Measurements from ENCODE around the gene PELI1. TPM values are rescaled to one million over a fixed set of nuclear protein-coding genes. Genes with fewer than 3 reads are reported as not detected.
"Not testable (repeated sequence)": the region's sequence is repeated elsewhere in the genome, so short reads cannot be mapped to it uniquely, and the experiment has no call there.

PELI1 gene
- total RNA-seq, 1 donor from 2014 or later, result 24.0 TPM

DNA sequence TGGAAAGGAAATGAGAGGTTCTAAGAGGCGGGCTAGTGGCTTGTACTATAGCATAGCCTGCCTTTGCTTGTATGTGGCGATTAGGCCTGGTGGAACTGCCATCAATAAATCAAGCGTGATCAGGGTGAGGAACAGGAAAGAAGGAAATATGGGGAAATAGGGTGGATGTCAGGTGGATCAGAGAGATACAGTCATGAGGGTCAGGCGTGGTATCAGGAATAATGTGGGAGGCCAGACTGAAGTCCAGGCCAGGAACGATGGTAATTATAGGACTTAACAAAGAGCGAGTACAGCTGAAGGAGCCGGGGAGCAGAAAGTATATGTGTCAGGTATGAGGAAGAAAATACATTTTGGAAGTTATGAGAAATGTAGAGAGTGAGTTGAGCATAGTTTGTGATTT, 67.4 kb downstream of the PELI1 start:
- H3K9me3 ChIP-seq (ENCODE audit: control insufficient read depth in 3 of 3, low read length in 3 of 3); H3K4me3 ChIP-seq (ENCODE audit: low read length in 3 of 3); H3K36me3 ChIP-seq (ENCODE audit: control insufficient read depth in 3 of 3, insufficient read depth in 3 of 3, low read length in 3 of 3); H3K27me3 ChIP-seq (ENCODE audit: control insufficient read depth in 3 of 3, insufficient read depth in 3 of 3, low read length in 3 of 3); H3K9ac ChIP-seq (ENCODE audit: low read depth in 1 of 3, low read length in 3 of 3); H3K27ac ChIP-seq (ENCODE audit: low read depth, low read length); H3K4me1 ChIP-seq (ENCODE audit: control insufficient read depth in 3 of 3, insufficient read depth in 3 of 3, low read length in 3 of 3): not testable (repeated sequence)

DNA sequence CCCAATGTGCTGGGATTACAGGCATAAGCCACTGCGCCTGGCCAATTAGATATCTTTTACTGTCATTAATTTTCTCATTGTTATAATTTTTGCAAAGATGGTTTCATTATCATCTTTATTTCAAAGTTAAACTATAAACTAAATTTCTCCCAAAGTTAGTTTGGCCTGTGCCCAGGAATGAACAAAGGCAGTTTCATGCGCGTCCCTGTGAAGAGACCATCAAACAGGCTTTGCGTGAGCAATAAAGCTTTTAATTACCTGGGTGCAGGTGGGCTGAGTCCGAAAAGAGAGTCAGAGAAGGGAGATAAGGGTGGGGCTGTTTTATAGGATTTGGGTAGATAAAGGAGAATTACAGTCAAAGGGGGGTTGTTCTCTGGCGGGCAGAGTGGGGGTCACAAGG, 69.6 kb downstream of the PELI1 start:
- H3K4me3 ChIP-seq (ENCODE audit: low read length in 3 of 3); H3K4me1 ChIP-seq (ENCODE audit: control insufficient read depth in 3 of 3, insufficient read depth in 3 of 3, low read length in 3 of 3); H3K27ac ChIP-seq (ENCODE audit: low read depth, low read length); H3K36me3 ChIP-seq (ENCODE audit: control insufficient read depth in 3 of 3, insufficient read depth in 3 of 3, low read length in 3 of 3); H3K27me3 ChIP-seq (ENCODE audit: control insufficient read depth in 3 of 3, insufficient read depth in 3 of 3, low read length in 3 of 3); H3K9ac ChIP-seq (ENCODE audit: low read depth in 1 of 3, low read length in 3 of 3); H3K9me3 ChIP-seq (ENCODE audit: control insufficient read depth in 3 of 3, low read length in 3 of 3): not testable (repeated sequence)

- Histone ChIP-seq H3K9ac (ENCODE audit: low read depth in 1 of 3, low read length in 3 of 3) (no peak overlapping the region), H3K4me1 (ENCODE audit: control insufficient read depth in 3 of 3, insufficient read depth in 3 of 3, low read length in 3 of 3) (peaks cover 0 to 5% (median 2%) of the 10 kb centered on the region in 3 donors), H3K9me3 (ENCODE audit: control insufficient read depth in 3 of 3, low read length in 3 of 3) (no peaks in the 10 kb centered on the region), H3K27ac (ENCODE audit: low read depth, low read length) (no peak overlapping the region), H3K27me3 (ENCODE audit: control insufficient read depth in 3 of 3, insufficient read depth in 3 of 3, low read length in 3 of 3) (no peaks in the 10 kb centered on the region), H3K36me3 (ENCODE audit: control insufficient read depth in 3 of 3, insufficient read depth in 3 of 3, low read length in 3 of 3) (no peaks in the 10 kb centered on the region), H3K4me3 (ENCODE audit: low read length in 3 of 3) (no peak overlapping the region)
Measured at GRCh38 chr2:64067326-64067725, 76.9 kb downstream of the PELI1 start.

DNA sequence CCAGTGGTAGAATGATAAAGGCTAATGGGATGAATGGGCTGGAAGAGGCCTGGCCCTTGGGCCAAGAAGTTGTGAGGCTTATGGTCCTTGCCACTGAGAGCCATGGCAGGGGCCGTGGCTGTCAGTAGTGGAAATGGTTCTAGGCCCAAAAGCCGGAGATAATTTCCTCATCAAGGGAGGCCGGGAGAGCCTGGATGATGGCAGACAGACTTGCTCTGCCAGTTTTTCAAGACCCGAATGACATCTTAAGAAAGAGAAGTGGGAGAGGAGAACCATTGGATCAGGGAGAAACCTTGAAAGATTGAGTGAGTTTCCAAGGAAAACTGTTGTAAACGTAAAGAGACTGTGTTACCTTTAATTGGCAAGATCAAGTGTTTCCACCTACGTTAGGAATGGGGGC, 78.7 kb downstream of the PELI1 start:
- H3K36me3 ChIP-seq (ENCODE audit: control insufficient read depth in 3 of 3, insufficient read depth in 3 of 3, low read length in 3 of 3), result no peaks in the 10 kb centered on the region
- no peak overlapping the region for H3K4me3 ChIP-seq (ENCODE audit: low read length in 3 of 3)
- peaks cover 0 to 5% (median 2%) of the 10 kb centered on the region in 3 donors for H3K4me1 ChIP-seq (ENCODE audit: control insufficient read depth in 3 of 3, insufficient read depth in 3 of 3, low read length in 3 of 3)
- no peak overlapping the region for H3K9ac ChIP-seq (ENCODE audit: low read depth in 1 of 3, low read length in 3 of 3)
- no peaks in the 10 kb centered on the region for H3K9me3 ChIP-seq (ENCODE audit: control insufficient read depth in 3 of 3, low read length in 3 of 3)
- H3K27ac ChIP-seq (ENCODE audit: low read depth, low read length), result no peak overlapping the region
- no peaks in the 10 kb centered on the region for H3K27me3 ChIP-seq (ENCODE audit: control insufficient read depth in 3 of 3, insufficient read depth in 3 of 3, low read length in 3 of 3)

DNA sequence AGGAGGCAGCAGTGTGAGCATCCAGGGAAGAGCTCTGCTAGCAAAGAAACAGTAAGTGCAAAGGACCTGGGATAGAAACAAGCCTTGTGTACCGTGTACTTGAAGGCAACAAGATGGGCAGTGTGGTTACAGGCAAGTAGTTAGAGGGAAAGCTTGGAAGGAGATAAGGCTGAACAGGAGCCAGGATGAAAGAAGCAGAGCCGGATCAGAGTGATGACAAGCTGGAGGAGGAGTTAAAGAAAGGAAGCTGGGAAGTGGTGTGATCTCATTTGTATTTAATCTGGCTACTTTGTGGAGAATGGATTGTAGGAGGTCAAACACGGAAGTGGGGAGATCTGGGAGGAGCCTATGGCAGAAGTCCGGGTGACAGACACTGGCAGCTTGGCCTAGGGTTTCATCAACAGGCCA, 80.3 kb downstream of the PELI1 start:
- Histone ChIP-seq H3K36me3 (ENCODE audit: control insufficient read depth in 3 of 3, insufficient read depth in 3 of 3, low read length in 3 of 3) (no peaks in the 10 kb centered on the region), H3K27ac (ENCODE audit: low read depth, low read length) (peak overlapping the region; percentile 62), H3K9me3 (ENCODE audit: control insufficient read depth in 3 of 3, low read length in 3 of 3) (no peaks in the 10 kb centered on the region), H3K27me3 (ENCODE audit: control insufficient read depth in 3 of 3, insufficient read depth in 3 of 3, low read length in 3 of 3) (no peaks in the 10 kb centered on the region), H3K4me1 (ENCODE audit: control insufficient read depth in 3 of 3, insufficient read depth in 3 of 3, low read length in 3 of 3) (peaks cover 0 to 5% (median 2%) of the 10 kb centered on the region in 3 donors), H3K9ac (ENCODE audit: low read depth in 1 of 3, low read length in 3 of 3) (no peak overlapping the region), H3K4me3 (ENCODE audit: low read length in 3 of 3) (no peak overlapping the region)

DNA sequence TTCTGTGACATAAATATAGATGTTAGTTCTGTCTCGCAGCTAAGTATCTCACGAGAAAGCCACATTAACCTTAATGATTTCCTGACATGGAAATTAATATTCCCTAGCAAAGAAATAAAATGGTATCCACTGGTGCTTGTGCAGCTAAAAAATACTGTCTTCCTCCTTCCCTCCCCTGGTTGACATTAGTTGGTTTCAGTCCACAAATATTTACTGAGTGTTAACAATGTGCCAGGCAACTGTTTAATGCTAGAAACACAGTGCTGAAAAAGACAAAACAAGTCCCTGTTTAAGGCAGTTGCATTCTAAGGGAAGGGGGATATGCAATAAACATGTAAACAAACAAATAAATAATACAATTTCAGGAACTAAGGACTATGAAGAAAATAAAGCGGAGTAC, 80.8 kb downstream of the PELI1 start:
- Histone ChIP-seq H3K27ac (ENCODE audit: low read depth, low read length) (peak overlapping the region; percentile 62), H3K36me3 (ENCODE audit: control insufficient read depth in 3 of 3, insufficient read depth in 3 of 3, low read length in 3 of 3) (no peaks in the 10 kb centered on the region), H3K9ac (ENCODE audit: low read depth in 1 of 3, low read length in 3 of 3) (no peak overlapping the region)

GRCh38 chr2:64062840-64063239, 81.4 kb downstream of the PELI1 start:
- no peak overlapping the region for H3K9ac ChIP-seq (ENCODE audit: low read depth in 1 of 3, low read length in 3 of 3)
- H3K27ac ChIP-seq (ENCODE audit: low read depth, low read length), result no peak overlapping the region
- H3K9me3 ChIP-seq (ENCODE audit: control insufficient read depth in 3 of 3, low read length in 3 of 3), result no peaks in the 10 kb centered on the region
- H3K4me1 ChIP-seq (ENCODE audit: control insufficient read depth in 3 of 3, insufficient read depth in 3 of 3, low read length in 3 of 3), result peaks cover 0 to 5% (median 2%) of the 10 kb centered on the region in 3 donors
- no peak overlapping the region for H3K4me3 ChIP-seq (ENCODE audit: low read length in 3 of 3)
- no peaks in the 10 kb centered on the region for H3K36me3 ChIP-seq (ENCODE audit: control insufficient read depth in 3 of 3, insufficient read depth in 3 of 3, low read length in 3 of 3)
- H3K27me3 ChIP-seq (ENCODE audit: control insufficient read depth in 3 of 3, insufficient read depth in 3 of 3, low read length in 3 of 3), result no peaks in the 10 kb centered on the region

More for the DNA sequence above, 80.8 kb downstream of the PELI1 start:
- H3K9me3 ChIP-seq (ENCODE audit: control insufficient read depth in 3 of 3, low read length in 3 of 3), result no peaks in the 10 kb centered on the region
- H3K27me3 ChIP-seq (ENCODE audit: control insufficient read depth in 3 of 3, insufficient read depth in 3 of 3, low read length in 3 of 3), result no peaks in the 10 kb centered on the region
- H3K4me3 ChIP-seq (ENCODE audit: low read length in 3 of 3), result no peak overlapping the region
- H3K4me1 ChIP-seq (ENCODE audit: control insufficient read depth in 3 of 3, insufficient read depth in 3 of 3, low read length in 3 of 3), result peaks cover 0 to 5% (median 2%) of the 10 kb centered on the region in 3 donors

DNA sequence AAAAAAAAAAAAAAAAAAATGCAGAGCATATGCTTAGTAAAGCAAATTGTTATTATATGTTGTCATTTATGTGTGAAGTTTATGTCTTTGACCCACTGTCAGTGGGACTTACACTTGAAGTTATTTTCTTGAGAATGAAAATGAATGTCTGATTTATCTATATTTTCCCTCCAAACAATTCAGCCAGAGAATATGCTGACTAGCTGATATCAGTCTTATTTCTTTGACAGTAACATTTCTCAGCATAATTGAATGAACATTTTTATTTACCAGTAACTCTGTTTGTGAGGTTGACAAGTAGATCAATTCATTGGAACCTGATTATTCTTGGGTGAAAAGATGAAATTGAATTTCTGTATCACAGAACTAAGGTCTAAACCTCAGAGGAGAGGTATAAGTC, 85.0 kb downstream of the PELI1 start:
- no peaks in the 10 kb centered on the region for H3K36me3 ChIP-seq (ENCODE audit: control insufficient read depth in 3 of 3, insufficient read depth in 3 of 3, low read length in 3 of 3)
- no peaks in the 10 kb centered on the region for H3K27me3 ChIP-seq (ENCODE audit: control insufficient read depth in 3 of 3, insufficient read depth in 3 of 3, low read length in 3 of 3)
- H3K4me3 ChIP-seq (ENCODE audit: low read length in 3 of 3), result no peak overlapping the region
- no peaks in the 10 kb centered on the region for H3K9me3 ChIP-seq (ENCODE audit: control insufficient read depth in 3 of 3, low read length in 3 of 3)
- no peak overlapping the region for H3K27ac ChIP-seq (ENCODE audit: low read depth, low read length)
- H3K9ac ChIP-seq (ENCODE audit: low read depth in 1 of 3, low read length in 3 of 3), result no peak overlapping the region
- H3K4me1 ChIP-seq (ENCODE audit: control insufficient read depth in 3 of 3, insufficient read depth in 3 of 3, low read length in 3 of 3), result peaks cover 0 to 5% (median 0%) of the 10 kb centered on the region in 3 donors

GRCh38 chr2:64056021-64056420, 88.2 kb downstream of the PELI1 start:
- Histone ChIP-seq H3K36me3 (ENCODE audit: control insufficient read depth in 3 of 3, insufficient read depth in 3 of 3, low read length in 3 of 3) (no peaks in the 10 kb centered on the region), H3K27me3 (ENCODE audit: control insufficient read depth in 3 of 3, insufficient read depth in 3 of 3, low read length in 3 of 3) (no peaks in the 10 kb centered on the region), H3K9ac (ENCODE audit: low read depth in 1 of 3, low read length in 3 of 3) (no peak overlapping the region), H3K4me1 (ENCODE audit: control insufficient read depth in 3 of 3, insufficient read depth in 3 of 3, low read length in 3 of 3) (no peaks in the 10 kb centered on the region), H3K4me3 (ENCODE audit: low read length in 3 of 3) (no peak overlapping the region), H3K27ac (ENCODE audit: low read depth, low read length) (no peak overlapping the region), H3K9me3 (ENCODE audit: control insufficient read depth in 3 of 3, low read length in 3 of 3) (no peaks in the 10 kb centered on the region)

- H3K27me3 ChIP-seq (ENCODE audit: control insufficient read depth in 3 of 3, insufficient read depth in 3 of 3, low read length in 3 of 3), result no peaks in the 10 kb centered on the region
- H3K9ac ChIP-seq (ENCODE audit: low read depth in 1 of 3, low read length in 3 of 3), result no peak overlapping the region
- H3K27ac ChIP-seq (ENCODE audit: low read depth, low read length), result no peak overlapping the region
- no peak overlapping the region for H3K4me3 ChIP-seq (ENCODE audit: low read length in 3 of 3)
- no peaks in the 10 kb centered on the region for H3K36me3 ChIP-seq (ENCODE audit: control insufficient read depth in 3 of 3, insufficient read depth in 3 of 3, low read length in 3 of 3)
- H3K4me1 ChIP-seq (ENCODE audit: control insufficient read depth in 3 of 3, insufficient read depth in 3 of 3, low read length in 3 of 3), result no peaks in the 10 kb centered on the region
- H3K9me3 ChIP-seq (ENCODE audit: control insufficient read depth in 3 of 3, low read length in 3 of 3), result no peaks in the 10 kb centered on the region
Measured at GRCh38 chr2:64054161-64054915, 89.9 kb downstream of the PELI1 start.
